GM18868 (cell line): ENCODE measurements around the gene USB1.

Experiments used
- ATAC-seq: cut with Tn5 transposase; IDR thresholded peaks from one replicate; pipeline ENCODE4 v1.9.1; 2021; ENCODE audit warnings: mild to moderate bottlenecking, moderate library complexity; ENCODE audit not compliant: unreplicated experiment

USB1 gene

GRCh38 chr16:58045096-58045495 lies 43.9 kb downstream of the USB1 start:
- ATAC-seq, result no peak

GRCh38 chr16:58046054-58046881 lies 45.1 kb downstream of the USB1 start:
- ATAC-seq, result no peak

GRCh38 chr16:58046936-58047335 lies 45.7 kb downstream of the USB1 start:
- ATAC-seq, result no peak

DNA sequence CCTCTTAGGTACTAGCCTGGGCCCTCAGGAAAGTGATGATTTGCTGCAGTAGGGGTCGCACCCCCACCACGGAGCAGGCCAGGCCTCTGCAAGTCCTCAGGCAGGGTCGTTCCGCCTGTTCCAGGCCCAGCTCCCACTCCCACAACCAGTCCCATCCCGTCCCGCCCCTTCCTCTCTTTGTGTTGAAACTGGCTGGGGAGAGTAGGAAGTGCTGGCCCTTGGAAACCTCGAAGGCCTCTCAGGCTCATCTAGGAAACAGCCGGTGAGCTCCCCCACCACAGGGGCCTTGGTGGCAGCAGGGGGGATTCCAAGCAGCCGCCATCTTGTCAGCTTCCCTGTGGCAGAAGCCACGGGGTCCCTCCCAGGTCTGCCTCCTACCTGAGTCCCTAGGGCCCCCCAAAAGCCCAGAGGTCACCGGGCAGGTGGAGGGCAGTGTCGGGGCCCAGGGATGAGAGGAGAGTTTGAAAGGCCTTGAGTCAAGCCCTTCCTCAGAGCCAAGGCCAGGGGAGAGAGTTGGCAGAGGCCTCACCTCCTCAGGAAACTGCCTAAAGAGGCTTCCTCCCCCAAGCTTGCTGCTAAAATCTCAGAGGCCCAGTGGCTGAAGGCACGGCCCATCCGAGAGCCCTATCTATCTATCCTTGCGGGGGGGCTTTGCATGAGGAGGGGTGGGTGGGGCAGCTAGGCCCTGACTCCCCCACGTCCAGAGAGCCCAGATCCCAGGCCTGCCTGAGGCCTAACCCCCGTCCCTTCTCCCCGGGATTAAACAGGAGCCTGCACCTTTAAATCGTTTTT lies 46.5 kb downstream of the USB1 start:
- ATAC-seq, result no peak

DNA sequence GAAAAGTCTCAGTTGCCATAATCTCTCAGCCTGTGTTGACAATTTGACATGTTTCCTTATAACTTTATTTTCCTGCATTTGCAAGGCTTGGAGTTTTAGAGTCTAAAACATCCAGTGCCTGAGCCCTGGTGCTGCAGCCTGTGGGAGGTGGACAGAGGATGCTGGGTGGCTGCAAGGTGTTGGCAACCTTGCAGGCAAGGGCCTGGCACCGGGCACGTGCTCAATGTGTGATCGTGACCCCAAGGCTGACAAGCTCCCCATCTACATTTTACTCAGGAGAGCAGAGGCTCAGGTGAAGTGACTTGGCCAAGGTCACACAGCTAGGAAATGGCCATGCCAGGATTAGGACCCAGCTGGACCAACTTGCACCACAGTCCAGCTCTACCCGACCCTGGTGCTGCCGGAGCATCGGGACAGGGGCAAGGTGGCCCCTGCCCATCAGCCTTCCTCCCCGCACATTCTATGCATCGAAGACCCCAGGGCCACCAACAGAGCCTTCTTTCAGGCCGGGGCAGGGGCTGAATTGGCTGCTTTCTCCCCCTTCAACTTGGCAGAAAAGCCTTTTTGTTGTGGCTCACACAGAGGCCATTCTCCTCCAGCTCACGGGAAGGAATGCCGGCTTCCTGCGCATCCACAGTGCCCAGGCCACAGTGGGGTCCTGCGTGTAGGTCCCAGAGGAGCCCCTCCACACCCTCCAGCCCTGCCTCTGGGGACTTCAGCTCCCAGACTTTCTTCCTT lies 47.5 kb downstream of the USB1 start:
- ATAC-seq, result no peak

DNA sequence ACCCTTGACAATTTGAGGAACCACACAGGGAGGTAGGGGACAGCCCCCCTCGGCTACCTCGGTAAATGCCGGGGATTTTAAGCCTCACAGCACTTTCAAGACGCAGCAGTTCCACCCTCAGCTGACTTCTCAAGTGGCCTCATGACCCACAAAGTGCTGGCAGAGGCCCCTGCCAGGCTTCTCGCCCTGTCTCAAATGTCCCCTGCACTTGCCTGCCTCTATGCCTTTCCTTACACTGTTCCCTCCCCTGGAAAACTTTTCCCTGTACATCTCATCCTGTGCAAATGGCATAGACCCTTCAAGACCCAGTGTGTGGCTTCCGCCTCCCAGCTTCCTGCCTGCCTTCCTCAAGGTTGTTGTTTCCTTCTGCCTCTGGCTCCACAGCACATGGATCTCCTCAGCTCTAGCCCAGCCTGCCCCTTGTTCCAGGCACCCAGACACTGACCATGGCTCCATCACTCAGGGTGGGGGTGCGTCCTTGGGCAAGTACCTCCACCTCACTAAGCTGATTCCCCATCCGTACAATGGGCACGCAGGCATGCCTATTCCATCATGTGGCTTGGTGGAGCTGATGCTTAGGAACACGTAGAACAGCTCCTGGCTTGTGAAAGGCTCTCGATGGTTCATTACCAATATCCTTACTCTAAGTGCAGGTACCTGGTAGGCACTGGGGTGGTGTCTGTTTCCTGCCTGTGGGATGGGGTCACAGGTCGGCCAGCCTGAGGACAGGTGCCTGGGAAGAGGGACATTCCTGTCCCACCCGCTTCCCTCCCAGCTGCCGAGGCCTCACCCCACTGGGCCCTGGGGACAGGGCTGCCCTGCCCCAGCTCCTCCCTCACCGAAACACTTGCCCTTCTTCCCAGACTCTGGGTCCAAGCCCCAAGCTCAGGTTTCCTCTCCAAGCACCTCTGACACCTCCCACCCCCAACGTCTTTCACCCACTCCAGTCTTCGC lies 48.3 kb downstream of the USB1 start:
- ATAC-seq, result no peak

- ATAC-seq, result no peak
These were observed 50.1 kb downstream of the USB1 start for GRCh38 chr16:58051296-58051695.

GRCh38 chr16:58051821-58052603 lies 50.8 kb downstream of the USB1 start:
- no peak for ATAC-seq

DNA sequence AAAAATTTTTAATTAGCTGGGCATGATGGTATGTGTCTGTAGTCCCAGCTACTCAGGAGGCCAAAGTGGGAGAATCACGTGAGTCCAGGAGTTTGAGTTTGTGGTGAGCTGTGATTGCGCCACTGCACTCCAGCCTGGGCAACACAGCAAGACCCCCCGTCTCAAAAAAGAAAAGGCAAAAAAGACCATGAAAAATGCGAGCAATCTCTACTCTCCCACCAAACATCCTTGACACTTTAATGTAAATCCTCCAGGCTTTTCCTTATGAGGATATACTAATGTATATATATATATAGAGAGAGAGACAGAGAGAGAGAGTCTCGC lies 52.4 kb downstream of the USB1 start:
- ATAC-seq, result no peak

DNA sequence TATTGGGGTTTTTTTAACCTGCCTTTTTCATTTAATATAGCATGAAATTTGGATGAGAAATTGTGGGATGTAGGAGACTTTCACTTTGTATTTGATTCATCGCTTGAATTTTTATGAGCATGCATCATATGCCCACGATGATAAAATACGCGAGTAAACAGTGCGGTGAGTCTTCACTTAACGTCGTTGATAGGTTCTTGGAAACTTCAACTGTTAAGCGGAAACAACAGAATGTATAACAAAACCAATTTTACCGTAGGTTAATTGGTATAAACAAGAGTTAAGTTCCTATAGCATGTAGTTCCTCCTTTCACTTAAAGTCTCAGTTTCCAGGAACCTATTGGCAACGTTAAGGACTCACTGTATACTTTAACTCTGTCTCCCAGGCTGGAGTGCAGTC lies 53.1 kb downstream of the USB1 start:
- ATAC-seq, result no peak

DNA sequence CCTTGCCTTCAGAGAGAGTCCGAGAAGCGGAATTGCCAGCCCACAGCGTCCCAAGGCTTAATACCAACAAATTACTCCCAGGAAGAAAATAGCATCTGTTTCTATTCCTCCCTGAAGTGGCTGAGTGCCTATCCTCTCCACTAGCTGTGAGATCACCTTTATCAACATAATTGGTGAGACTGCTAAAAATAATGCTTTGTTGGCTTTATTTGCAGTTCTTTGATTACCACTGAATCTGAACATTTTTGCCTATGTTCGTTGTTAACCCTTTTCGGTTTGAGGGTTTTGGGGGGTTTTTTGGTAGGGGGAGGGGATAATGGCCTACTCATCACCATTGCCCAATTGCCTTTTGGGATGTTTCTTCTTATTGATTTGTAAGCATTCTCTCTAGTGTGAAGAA lies 55.4 kb downstream of the USB1 start:
- ATAC-seq, result no peak

DNA sequence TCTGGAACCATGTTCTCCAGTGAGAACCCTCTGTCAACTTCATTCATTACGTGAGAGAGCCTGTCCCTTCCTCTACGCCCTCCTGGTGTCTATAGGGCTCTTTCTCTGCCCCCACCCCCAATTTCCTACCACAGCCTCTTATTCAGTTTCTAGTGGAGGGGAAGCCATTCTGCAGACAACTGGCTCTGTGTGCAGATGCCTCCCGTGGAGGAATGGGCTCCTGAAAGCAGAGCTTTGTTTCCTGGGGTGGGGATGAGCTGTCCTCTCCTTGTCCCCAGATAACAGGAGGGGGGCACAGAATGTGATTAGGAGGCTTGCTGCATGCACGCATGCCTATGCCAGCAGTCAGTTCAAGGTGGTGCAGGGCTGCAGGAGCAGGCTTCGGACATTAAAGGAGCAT lies 55.9 kb downstream of the USB1 start:
- no peak for ATAC-seq

- no peak for ATAC-seq
These were observed 56.6 kb downstream of the USB1 start for GRCh38 chr16:58057784-58058183.

- no peak for ATAC-seq
These were observed 61.6 kb downstream of the USB1 start for GRCh38 chr16:58062821-58063220.

- ATAC-seq, result no peak
These were observed 62.3 kb downstream of the USB1 start for GRCh38 chr16:58063377-58064076.

DNA sequence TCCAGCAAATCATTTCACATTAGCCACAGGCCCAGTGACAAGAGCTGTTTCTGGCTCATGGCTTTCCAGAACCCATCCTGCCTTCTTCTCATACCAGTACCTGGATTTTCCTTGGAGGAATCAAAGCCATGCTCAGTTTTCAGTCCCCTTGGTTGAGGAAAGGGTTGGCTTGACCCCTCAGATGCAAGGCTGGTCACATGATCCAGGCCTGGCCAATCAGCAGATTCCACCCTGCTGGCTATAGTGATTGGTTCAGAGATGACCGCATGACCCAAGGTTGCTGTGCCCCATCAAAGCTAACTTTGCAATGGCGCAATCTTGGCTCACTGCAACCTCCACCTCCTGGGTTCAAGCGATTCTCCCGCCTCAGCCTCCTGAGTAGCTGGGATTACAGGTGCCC lies 69.4 kb downstream of the USB1 start:
- ATAC-seq, result no peak
